Activated CD4-positive, alpha-beta T cell treated with anti-CD3 and anti-CD28 coated beads, Interleukin-2, amount 50 U/mL, for 16 hours (primary cell): ENCODE data around the gene NKAIN1.
"Not testable (repeated sequence)": the region's sequence is repeated elsewhere in the genome, so short reads cannot be mapped to it uniquely, and the experiment has no call there.

ENCODE experiments used
- DNase-seq: peaks from one replicate; pipeline ENCODE4 v3.0.0-alpha.2; 2020

NKAIN1 gene

DNA sequence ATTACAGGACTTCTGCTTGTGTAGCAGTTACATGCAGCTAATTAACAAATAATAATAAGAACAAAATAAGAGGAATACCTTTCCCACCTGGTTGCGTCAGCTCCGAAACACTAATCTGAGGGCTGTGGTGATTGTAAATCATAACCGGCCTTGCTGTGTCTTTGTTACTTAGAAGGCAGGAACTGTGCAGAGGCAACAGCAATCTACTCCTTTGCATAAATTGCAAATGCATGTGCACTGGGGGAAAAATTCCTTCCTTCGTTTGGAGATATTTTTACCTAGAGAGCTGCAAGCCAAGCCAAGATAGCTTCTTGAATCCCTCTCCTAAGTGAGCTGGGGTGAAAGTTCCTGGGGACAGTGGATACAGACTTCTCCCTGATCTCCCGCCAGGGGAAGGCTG, 46.0 kb downstream of the NKAIN1 start:
- no peak for DNase-seq

DNA sequence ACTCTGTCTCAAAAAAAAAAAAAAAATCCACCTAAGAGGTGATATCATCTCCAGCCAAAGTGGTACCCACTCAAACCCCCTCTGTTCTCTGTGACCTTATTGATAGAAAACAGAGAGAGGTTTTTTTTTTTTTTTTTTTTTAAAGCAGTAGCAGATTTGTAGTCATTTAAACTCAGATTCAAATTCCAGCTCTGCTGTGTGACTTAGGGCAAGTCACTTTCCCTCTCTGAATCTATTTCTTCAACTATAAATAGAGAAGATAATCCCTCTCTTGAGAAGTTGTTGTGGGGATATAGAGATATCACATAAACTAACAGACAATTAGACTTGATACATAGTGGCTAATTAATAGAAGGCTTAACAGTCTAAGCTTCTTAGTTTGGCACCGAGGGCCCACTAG, 48.4 kb downstream of the NKAIN1 start:
- DNase-seq, result no peak

DNA sequence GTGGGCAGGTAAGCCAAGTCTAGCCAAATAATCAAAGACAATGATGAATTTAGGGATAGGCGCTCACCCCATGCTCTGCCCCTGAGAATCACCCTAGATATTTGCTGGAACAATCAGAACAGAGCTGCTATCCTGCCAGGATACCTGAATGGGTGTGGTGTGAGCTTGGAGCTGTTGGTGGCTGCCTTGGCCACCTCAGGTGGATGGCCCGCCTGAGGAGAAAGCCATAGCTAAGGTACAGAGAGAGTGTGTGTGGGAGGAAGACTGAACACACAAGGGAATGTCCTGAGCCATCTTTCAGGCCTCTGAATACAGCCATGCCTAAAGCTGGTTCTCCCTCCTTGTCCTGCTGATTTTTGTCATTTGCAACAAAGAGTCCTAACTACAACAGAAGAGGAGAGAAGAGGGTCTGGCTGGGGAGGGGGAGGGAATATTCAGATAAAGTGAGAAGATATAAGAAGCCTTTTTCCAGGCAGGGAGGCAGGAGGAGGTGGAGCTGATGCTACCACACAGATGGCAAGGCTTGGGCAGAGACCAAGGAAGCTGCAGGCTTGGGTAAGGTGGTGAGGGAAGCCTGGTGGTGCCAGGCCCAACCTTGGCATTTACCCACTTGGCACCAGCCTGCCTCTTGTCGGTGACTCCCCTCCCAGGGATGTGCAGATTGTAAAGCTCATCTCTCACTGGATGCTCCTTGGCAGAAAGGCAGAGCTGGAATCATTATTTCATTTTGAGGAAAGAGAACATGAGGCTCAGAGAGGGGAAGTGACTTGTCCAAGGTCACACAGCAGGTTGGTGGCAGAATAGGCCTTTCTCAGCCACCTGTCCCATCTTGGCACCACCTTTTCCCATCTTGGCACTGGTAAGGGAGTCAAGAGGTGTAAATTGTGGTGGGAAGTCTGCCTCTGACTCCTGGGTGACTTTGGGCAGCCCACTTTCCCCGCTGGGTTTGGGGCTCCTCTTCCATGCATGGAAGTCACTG, 49.7 kb downstream of the NKAIN1 start:
- no peak for DNase-seq

DNA sequence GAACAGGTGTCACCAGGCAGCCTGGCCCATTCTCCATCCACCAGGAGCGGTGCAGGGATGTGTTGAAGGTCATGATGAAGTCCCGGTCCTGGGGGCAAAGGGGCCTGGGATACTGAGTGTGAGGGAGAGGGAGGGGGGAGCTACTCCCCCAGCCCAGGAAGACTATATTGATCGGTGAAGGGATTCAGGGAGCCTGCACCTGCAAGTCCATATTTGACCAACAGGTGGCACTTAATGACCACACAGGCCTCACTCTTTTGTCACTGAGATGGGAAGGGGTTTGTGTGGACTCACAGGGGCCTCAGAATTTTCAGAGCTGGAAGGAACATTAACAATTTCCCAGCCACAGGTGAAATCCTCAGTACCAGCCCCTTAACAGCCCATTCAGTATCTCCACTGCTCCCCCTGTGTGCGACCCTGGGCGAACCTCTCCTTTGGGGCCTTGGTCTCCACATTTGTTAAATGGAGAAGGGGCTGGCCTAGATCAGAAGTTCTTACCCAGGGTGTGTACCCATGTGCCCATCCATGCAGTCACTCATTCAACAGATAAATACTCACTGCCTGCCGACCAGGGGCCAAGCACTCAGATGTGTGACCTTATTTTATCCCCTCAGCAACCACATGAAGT, 55.6 kb downstream of the NKAIN1 start:
- peak; percentile 52 for DNase-seq

DNA sequence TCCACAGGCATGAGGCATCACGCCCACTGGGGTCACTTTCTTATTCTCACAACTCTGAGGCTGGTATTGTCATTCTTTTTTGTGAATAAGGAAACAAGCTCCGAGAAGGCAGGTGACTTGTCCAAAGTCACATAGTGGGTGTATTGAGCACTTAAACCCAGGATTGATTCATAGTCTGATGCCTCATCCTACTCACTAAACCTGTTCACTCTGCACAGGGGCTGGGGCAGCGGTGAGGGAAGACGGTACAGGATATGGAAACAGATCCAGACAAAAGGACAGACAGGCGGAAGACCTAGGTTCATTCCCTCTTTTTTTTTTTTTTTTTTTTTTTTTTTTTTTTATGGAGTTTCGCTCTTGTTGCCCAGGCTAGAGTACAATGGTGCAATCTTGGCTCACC, 56.6 kb downstream of the NKAIN1 start:
- DNase-seq, result no peak

DNA sequence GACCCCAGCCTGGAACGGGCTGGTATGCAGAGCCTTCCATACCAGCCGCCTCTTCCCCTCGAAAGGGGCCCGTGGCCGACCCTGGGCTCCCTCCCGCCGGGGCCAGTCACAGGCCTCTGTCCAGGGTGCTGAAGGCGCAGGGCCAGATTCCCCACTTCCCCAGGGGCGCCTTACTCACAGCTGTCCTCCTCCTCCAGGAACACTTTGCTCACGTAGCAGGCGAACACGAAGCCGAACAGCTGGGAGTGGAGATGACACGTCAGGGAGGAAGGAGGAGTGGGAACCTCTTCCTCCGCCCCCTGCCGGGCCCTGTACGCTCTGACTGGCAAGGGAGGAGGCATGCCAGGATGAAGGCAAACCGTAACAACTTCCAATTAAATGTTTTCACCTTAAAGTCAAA, 57.3 kb downstream of the NKAIN1 start:
- peak; percentile 25 for DNase-seq

DNA sequence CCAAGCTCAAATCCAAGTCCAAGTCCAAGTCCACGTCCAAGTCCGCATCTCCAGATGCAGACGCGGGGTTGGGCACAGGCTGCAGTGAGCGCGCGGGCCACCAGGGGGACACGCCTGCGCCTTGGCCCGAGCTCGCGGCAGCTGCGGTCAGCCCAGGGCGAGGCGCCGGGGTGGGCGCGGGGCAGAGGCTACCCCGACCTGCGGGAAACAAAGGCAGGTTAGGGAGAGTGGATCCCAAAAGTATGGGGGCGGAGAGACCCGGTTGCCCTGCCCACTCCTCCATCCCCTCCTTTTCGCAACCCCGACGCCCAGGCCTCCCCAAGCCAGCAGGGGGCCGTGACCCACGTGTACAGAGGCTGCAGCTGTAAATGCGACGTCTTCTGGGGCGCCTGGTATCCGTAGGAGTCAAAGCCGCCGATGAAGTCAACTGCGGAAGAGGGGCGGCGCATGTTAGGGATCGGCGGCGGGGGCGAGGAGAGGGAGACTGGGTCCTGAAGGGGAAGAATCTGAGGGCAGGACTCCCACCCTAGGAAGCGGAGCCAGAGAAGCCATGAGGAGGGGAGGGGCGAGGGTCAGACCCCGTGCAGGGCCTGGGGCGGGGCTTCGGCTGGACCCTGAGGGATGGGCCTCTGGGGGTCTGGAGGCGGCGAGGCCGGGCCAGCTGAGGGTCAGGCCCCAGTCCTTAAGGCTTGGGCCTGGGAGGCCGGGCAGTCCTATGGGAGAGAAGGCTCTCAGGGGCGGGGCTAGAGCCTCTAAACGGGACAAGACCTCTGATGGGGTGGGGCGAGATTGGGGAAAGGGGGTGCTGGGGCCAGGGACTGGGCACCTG, 58.0 kb downstream of the NKAIN1 start:
- peak; percentile 47 for DNase-seq

DNA sequence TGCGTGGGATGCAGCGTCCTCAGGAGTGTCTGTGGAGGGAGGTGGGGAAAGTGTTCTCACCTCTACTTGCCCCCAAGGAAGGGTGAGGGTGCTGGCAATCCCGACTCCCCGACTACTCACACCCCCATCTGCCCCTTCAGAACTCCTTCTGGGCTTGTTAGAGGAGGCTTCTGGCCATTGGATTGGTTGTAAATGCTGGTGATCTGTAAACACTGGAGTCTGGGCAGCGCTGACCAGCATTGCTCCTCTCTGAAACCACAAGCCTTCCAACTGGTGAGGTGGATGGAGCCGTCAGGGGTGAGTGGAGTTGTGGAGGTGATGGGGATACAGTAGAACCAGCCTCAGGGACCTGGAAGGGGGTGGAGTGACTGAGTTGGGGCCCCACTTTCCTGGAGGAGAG, 59.3 kb downstream of the NKAIN1 start:
- DNase-seq, result no peak

DNA sequence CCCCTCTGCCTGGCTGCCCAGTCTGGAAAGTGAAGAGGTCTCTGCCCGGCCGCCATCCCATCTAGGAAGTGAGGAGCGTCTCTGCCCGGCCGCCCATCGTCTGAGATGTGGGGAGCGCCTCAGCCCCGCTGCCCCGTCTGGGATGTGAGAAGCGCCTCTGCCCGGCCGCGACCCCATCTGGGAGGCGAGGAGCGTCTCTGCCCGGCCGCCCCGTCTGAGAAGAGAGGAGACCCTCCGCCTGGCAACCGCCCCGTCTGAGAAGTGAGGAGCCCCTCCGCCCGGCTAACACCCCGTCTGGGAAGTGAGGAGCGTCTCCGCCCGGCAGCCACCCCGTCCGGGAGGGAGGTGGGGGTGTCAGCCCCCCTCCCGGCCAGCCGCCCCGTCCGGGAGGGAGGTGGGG, 63.4 kb downstream of the NKAIN1 start:
- not testable (repeated sequence) for DNase-seq

DNA sequence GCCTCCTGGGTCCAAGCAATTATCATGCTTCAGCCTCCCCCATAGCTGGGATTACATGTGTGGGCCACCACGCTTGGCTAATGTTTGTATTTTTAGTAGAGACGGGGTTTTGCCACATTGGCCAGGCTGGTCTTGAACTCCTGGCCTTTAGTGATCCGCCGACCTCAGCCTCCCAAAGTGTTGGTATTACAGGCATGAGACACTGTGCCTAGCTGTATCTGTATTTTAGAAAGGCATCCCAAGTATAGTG, 69.3 kb downstream of the NKAIN1 start:
- no peak for DNase-seq

DNA sequence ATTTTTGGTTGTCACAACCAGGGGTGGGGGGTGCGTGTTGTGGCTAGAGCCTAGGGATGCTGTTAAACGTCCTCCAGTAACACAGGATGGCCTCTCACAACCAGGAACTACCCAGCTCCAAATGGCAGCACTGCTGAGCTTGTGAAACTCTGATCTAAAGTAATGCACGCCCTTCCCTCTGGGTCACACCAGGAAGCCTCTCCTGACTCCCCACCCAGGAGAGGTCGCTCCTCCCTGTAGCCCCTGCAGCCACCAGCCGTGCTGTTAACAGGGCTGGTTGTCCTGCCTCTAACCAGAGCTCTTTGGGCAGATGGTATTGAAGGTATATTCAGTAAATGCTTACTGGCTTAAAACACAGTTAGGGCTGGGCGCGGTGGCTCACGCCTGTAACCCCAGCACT, 73.2 kb downstream of the NKAIN1 start:
- DNase-seq, result no peak

DNA sequence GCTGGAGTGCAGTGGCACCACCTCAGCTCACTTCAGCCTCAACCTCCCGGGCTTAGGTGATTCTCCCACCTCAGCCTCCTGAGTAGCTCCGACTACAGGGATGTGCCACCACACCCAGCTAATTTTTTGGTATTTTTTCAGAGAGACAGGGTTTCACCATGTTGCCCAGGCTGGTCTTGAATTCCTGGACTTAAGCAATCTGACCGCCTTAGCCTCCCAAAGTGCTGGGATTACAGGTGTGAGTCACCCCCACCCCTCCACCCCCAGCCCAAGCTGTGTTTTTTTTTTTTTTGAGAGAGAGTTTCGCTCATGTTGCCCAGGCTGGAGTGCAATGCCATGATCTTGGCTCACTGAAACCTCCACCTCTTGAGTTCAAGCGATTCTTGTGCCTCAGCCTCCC, 75.4 kb downstream of the NKAIN1 start:
- no peak for DNase-seq

DNA sequence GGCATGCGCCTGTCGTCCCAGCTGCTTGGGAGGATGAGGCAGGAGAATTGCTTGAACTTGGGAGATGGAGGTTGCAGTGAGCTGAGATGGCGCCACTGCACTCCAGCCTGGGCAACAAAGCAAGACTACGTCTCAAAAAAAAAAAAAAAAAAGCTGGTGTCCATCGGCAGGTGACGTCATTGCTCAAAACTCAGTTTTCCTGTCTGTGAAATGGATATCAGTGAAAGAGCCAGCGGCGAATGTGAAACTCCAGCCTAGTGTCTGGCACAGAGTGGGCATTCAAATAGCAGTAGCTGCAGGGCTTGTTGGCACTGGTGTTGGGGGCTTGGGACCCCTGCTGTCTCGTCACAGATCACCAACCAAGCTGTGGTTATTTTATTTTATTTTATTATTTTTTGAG, 75.8 kb downstream of the NKAIN1 start:
- DNase-seq, result no peak

DNA sequence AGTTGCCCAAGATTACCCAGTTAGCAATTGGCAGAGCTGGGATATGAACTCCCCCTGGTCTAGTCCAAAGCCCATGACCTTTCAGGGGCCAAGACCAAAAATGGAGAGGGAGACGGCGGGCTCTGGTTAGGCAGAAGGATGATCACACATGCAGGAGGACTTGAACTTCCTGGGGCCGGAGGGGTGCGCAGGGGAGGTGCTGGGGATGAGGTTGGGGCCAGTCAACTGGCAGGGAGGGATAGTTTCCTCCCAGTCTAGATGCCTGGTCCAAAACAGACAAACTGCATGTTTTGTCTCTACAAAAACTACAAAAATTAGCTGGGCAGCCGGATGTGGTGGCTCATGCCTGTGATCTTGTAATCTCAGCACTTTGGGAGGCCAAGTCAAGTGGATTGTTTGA, 78.1 kb downstream of the NKAIN1 start:
- DNase-seq, result no peak

DNA sequence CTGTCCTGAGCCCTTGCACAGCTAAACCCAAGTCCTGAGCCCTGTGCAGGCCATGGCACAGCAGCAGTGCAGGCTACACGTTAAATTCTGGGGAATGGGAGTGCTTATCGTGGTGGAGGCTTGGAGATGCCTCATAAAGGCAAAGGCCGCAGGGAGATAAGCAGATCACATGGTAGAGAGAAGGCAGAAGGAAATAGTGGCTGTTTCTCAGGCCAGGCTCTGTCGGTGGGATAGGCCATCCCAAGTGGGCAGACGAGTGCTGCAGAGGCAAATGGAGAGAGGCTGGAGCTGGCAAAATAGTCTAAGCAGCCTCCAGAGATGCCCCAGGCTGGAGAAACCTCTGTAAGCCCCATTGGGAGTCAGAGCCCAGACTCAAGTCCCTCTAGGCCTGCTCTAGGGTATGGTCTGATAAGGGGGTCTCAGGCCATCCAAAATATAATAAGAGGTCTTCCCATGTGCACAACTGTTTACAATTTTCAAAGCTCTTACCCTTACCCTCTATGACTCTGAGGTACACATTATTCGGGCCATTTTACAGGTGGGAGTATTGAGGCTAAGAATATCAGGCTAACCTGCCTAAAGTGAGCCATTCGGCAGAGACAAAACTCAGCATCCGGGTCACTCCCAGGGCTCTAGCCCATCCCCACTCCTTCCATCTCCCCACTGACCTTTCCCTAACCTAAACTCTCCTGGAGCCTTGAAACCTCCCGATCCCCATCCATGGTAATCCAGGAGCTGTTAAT, 79.6 kb downstream of the NKAIN1 start:
- DNase-seq, result no peak

DNA sequence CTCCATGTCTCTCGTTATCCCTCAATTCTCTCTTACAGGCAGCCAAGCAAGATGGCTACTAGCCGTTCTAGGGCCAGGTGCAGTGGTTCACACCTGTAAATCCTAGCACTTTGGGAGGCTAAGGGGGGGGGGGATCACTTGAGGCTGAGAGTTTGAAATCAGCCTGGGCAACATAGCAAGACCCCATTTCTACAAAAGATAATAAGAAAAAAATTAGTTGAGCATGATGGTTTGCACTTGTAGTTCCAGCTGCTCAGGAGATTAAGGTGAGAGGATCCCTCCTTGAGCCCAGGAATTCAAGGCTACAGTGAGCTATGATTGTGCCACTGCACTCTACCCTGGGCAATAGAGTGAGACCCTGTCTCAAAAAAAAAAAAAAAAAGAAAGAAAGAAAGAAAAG, 80.4 kb downstream of the NKAIN1 start:
- DNase-seq, result no peak

DNA sequence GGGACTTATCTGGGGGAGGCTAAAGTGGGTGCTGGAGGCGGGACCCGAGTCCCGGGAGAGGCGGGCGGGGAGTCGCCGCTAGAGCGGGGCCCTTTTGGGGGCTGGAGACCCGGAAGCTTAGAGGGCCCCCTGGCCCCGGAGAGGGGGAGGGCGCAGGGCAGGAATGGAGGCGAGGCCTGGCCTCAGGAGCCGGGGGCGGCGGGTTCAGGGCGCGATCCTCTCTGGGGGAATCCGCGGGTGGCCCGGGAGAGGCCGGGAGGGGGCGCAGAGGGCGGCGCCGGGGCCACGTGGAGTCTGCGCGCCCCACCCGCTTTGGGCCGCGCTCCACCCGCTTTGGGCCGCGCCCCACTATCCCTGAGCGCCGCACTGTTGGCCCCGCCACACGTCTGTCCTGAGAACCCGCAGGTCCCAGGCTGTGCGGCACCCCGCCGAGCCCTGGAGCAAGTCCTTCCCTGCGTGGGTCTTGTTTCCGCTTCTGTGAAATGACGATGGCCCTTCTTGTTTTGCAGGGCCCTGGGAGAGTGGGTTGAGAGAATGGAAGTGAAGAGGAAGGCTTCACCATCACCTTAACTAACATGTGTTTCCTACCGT, 84.4 kb downstream of the NKAIN1 start:
- DNase-seq, result peak; percentile 66

DNA sequence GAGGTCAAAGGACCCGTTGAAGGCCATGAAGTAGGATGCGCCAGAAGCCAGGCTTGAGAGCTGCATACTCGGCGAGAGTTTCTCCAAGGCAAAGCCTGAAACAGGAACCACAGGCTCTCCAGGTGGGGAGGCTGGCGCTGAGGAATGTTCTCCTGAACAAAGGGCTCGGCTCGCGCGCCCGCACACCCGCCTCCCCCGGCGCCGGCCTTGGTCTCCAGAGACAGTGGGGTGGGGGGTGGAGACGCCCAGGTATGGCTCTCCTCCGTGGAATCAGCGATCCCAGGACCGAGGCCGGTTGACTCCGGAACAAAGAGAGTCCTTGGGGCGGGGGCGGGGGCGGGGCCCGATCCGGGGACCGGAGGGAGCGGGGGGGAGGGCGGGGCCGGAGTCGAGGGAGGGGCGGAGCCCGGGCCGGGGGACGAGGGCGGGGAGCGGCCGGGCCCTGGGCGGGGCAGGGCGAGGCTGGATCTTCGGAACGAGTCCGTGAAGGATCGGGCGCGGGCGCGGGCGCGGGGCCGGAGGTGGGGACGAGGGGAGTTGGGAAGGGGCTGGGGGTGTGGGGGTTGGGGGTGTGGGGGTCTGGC, 85.0 kb downstream of the NKAIN1 start:
- peak; percentile 77 for DNase-seq

DNA sequence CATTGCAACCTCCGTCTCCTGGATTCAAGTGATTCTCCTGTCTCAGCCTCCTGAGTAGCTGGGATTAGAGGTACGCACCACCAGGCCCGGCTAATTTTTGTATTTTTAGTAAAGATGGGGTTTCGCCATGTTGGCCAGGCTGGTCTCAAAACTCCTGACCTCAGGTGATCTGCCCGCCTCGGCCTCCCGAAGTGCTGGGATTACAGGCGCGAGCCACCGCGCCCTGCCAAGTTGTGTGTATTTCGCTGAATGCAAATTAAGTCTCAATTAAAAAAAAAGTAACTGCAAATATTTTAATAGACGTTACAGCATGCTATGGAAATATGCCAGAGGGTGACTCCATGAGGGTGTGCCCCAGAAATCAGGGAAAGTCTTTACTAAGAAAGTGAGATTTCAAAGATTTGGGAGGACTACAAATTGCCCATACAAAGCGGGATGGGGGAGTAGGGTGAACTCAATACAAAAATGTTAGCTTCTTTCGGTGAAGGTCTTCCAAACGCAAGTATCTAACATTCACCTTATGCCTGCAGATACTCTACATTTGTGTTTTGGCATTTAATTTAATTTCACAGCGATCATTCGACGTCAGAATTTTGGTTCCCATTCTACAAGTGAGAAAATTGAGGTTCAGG, 85.6 kb downstream of the NKAIN1 start:
- no peak for DNase-seq

DNA sequence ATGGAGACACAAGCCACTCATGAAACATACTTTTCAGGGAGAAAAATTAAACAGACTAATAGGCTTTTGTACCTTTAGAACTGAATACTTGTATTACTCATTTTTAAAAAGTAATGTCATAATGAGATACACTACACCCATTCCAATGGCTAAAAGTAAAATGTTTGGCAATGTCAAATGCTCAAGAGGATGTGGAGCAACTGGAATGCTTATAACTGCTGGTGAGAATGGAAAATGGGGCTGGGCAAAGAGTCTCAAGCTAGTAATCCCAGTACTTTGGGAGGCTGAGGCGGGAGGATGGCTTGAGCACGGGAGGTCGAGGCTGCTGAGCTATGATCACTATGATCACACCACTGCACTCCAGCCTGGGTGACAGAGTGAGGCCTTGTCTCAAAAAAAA, 86.3 kb downstream of the NKAIN1 start:
- no peak for DNase-seq

DNA sequence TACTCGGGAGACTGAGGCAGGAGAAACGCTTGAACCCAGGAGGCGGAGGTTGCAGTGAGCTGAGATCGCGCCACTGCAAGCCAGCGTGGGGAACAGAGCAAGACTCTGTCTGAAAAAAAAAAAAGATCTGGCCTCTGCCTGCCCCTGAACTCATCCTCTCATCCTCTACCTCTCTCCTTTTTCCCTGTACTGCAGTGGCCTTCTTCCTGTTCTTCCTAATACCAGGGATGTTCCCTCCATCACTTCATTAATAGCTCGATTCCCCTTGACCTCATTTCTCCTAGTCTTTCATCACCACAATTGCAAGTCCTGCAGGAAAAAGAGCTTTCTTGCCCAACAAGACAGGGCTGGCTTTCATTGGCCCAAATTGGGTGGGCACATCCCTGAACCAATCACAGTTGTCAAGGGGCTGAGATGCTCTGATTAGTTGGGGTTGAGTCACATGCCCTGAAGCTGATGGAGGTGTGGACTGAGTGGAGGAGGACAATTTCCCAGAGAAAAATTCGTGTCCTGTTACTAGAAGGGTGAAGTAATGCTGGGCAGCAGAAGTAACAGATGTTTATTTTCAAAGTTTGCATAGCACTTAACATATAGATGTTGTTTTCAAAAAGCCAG, 87.4 kb downstream of the NKAIN1 start:
- no peak for DNase-seq
